Spleen (tissue), 11 donors: Measurements from ENCODE around the gene KLF9. TPM values are rescaled to one million over a fixed set of nuclear protein-coding genes. Genes with fewer than 3 reads are reported as not detected.

Experiments used
- DNase-seq: peaks from one replicate; pipeline ENCODE4 v3.0.0-alpha.2; 2020
- H3K27ac ChIP-seq, 8 donors: fragments of 200-600 bp; sonication (generic) in 7 of 8; 1 replicate in 4 of 8; 2 replicates in 4 of 8; pipeline versions ENCODE4 v1.5.0 to v1.8.0; 2016 to 2021; ENCODE audit warnings: inconsistent platforms in 4 of 8, mild to moderate bottlenecking in 4 of 8, moderate library complexity in 1 of 8
- H3K27me3 ChIP-seq, 7 donors: fragments of 200-600 bp; sonication (generic) in 6 of 7; replicated peaks in 1 of 7; 1 replicate in 4 of 7; 2 replicates in 3 of 7; pipeline versions ENCODE4 v1.5.0 to v1.8.0; 2016 to 2021; ENCODE audit warnings: inconsistent platforms in 3 of 7, mild to moderate bottlenecking in 1 of 7
- H3K36me3 ChIP-seq, 6 donors: fragments of 200-600 bp; sonication (generic) in 5 of 6; 1 replicate in 4 of 6; 2 replicates in 2 of 6; pipeline versions ENCODE4 v1.5.0 to v1.8.0; 2016 to 2021; ENCODE audit warnings: inconsistent platforms in 2 of 6
- H3K4me1 ChIP-seq, 6 donors: fragments of 200-600 bp; sonication (generic) in 5 of 6; 1 replicate in 3 of 6; 2 replicates in 3 of 6; pipeline versions ENCODE4 v1.5.0 to v1.8.0; 2016 to 2021; ENCODE audit warnings: inconsistent platforms in 3 of 6
- H3K4me3 ChIP-seq, 8 donors: fragments of 200-600 bp; sonication (generic) in 7 of 8; 1 replicate in 4 of 8; 2 replicates in 4 of 8; pipeline versions ENCODE4 v1.5.0 to v1.8.0; 2016 to 2021; ENCODE audit warnings: inconsistent platforms in 4 of 8, mild to moderate bottlenecking in 4 of 8, moderate library complexity in 2 of 8
- H3K9me3 ChIP-seq, 8 donors: fragments of 200-600 bp; sonication (generic) in 7 of 8; 1 replicate in 4 of 8; 2 replicates in 4 of 8; pipeline versions ENCODE4 v1.5.0 to v1.8.0; 2016 to 2021; ENCODE audit warnings: inconsistent platforms in 4 of 8
- CTCF ChIP-seq, 11 experiments: fragments of 200-600 bp in 7 of 11; fragments of 450-650 bp in 4 of 11; sonication (generic) in 4 of 11; IDR thresholded peaks in 8 of 11; conservative IDR thresholded peaks in 3 of 11; 1 replicate in 7 of 11; 2 replicates in 4 of 11; pipeline versions ENCODE4 v1.4.0 to v1.8.0; 2016 to 2021; ENCODE audit warnings: antibody characterized with exemption in 11 of 11, inconsistent platforms in 4 of 11, mild to moderate bottlenecking in 1 of 11
- POLR2A ChIP-seq, 3 donors: fragments of 450-650 bp; IDR thresholded peaks; one replicate each; pipeline ENCODE4 v1.5.1; 2017; ENCODE audit warnings: antibody characterized with exemption in 3 of 3, mild to moderate bottlenecking in 1 of 3
- POLR2AphosphoS5 ChIP-seq, 3 donors: sonication (generic); formaldehyde crosslinking; IDR thresholded peaks; one replicate each; pipeline ENCODE4 v1.5.1; 2017; ENCODE audit warnings: antibody characterized with exemption in 3 of 3
- WGBS, 5 donors: extraction: QIAGEN DNeasy Blood & Tissue Kit in 3 of 5; methylation state at CpG; one replicate each; pipeline versions ENCODE4 v1.1.5 to v1.1.7; 2013 to 2018; 5-methylcytosine and 5-hydroxymethylcytosine counted together
- intact Hi-C: fragments of 100-400 bp; cut with DNase I; formaldehyde crosslinking; loops from one replicate; pipeline ENCODE4 v1.15.0; 2023; ENCODE audit warnings: low total_unique reads
- polyA plus RNA-seq, 3 donors: library from polyadenylated mRNA; stranded (reverse); fragments of 200-250 nt; gene quantifications; one replicate each; pipeline ENCODE4 v1.2.1, GENCODE V29; 2013
- total RNA-seq, 7 donors: library from RNA; depleted of rRNA in 3 of 7; stranded (reverse); fragments of >200 nt in 3 of 7; fragmentation: NEBNext Ultra II Directional in 4 of 7; extraction: Animal tissue kit (Norgen Biotek cat#: 25700) in 4 of 7; gene quantifications; one replicate each; pipeline versions ENCODE4 v1.1.0 to v1.2.1, GENCODE V29; 2016 to 2021
- donor health status: healthy with polysubstance abuse.
- donor health status: DM: no; HTN: no; CAD: no; lungs with moderate emphysema.
- donor health status: DM: no; HTN: no; CAD: no.
- donor health status: Bipolar disorder and iron deficiency.
- donor health status: healthy.
- donor health status: DM: no; HTN: no; CAD: no.
- donor health status: DM: yes; HTN: yes; CAD: no.

KLF9 gene
- total and polyA plus RNA-seq, 10 donors = 7.1 to 74.8 (median 36.8) TPM

- DNase-seq = no peak
- no peak overlapping the region for H3K4me3 ChIP-seq
- no peak overlapping the region for H3K27ac ChIP-seq
- no peaks in the 10 kb centered on the region for H3K9me3 ChIP-seq
- intact Hi-C loops = loop anchor here (10.0 kb wide), 1 partner anchor 138 kb away; no protein-coding TSS in a partner anchor
- H3K27me3 ChIP-seq = no peaks in the 10 kb centered on the region
- WGBS, 5 donors = 90 to 96% (median 92%) methylated on average over 2 of the region's 2 CpGs
- H3K4me1 ChIP-seq = no peaks in the 10 kb centered on the region
- TF ChIP-seq POLR2AphosphoS5 (IDR thresholded peaks at IDR 0.05) (no peak), CTCF (IDR thresholded peaks at IDR 0.05 in 8 of 11, conservative IDR thresholded peaks at IDR 0.05 in 3 of 11) (no peak), POLR2A (IDR thresholded peaks at IDR 0.05) (no peak)
- peaks cover 0 to 79% (median 33%) of the 10 kb centered on the region in 6 donors for H3K36me3 ChIP-seq
Measured at GRCh38 chr9:70347046-70347445, 67.4 kb downstream of the KLF9 start.

DNA sequence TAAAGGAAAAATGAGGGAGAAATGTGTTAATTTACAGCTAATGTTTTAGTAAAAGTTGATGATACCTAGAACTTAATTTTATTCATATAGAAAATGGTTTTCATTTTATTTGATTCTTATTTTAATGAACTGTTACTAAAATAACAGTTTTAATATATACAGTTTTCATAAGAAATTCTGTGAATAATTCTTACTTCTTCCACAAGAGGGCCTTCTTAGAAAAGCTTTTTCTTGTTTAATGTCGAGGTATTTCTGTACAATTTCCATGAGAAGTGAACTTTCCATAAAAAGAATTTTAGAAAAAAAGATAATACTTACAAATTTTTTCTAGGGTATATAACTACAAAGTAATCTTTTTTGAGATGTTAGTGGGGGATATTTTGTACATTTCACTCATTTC is 73.9 kb downstream of the KLF9 start:
- intact Hi-C loops = loop anchor here (10.0 kb wide), 1 partner anchor 144 kb away; no protein-coding TSS in a partner anchor
- WGBS, 5 donors = 0 to 3% (median 0%) methylated on average over 1 of the region's 1 CpG
- H3K4me1 ChIP-seq = peaks cover 0 to 10% (median 0%) of the 10 kb centered on the region in 6 donors
- no peak for DNase-seq
- H3K9me3 ChIP-seq = no peaks in the 10 kb centered on the region
- H3K36me3 ChIP-seq = peaks cover 0 to 47% (median 3%) of the 10 kb centered on the region in 6 donors
- no peak for TF ChIP-seq POLR2A (IDR thresholded peaks at IDR 0.05)
- no peak for TF ChIP-seq POLR2AphosphoS5 (IDR thresholded peaks at IDR 0.05)
- peak in 10 of 11 experiments; percentile 20 to 66 (median 51) for TF ChIP-seq CTCF (IDR thresholded peaks at IDR 0.05 in 8 of 11, conservative IDR thresholded peaks at IDR 0.05 in 3 of 11)
- no peak overlapping the region for H3K27ac ChIP-seq
- no peak overlapping the region for H3K4me3 ChIP-seq
- no peaks in the 10 kb centered on the region for H3K27me3 ChIP-seq

Other genes starting within 250 kb of the KLF9 start
- 10 to 100 TPM; 27.0 to 39.9 (median 31.8) TPM for gene SMC5, start 155.7 kb downstream of the KLF9 start, total RNA-seq
- 1 to 10 TPM; 7.4 to 9.7 (median 7.6) TPM for gene SMC5, start 155.7 kb downstream of the KLF9 start, polyA plus RNA-seq